Osteoblast (primary cell): ENCODE results near the gene KHDRBS1. TPM values are rescaled to one million over a fixed set of nuclear protein-coding genes. Genes with fewer than 3 reads are reported as not detected.

Experiments used
- DNase-seq: peaks from one replicate; pipeline ENCODE4 v3.0.0; 2011; ENCODE audit warnings: low spot score, mixed read lengths; ENCODE audit not compliant: insufficient read length; ENCODE audit errors: missing footprints
- H2AFZ ChIP-seq: 2 replicates; pipeline ENCODE4 v1.6.0; 2011; ENCODE audit warnings: mild to moderate bottlenecking, low read length
- H3K27ac ChIP-seq: 2 replicates; pipeline ENCODE4 v1.5.1; 2011; ENCODE audit warnings: mild to moderate bottlenecking, low read depth, low read length, moderate library complexity
- H3K27me3 ChIP-seq: 2 replicates; pipeline ENCODE4 v1.6.0; 2012; ENCODE audit warnings: mild to moderate bottlenecking, control low read depth, inconsistent platforms, low read length, moderate library complexity; ENCODE audit not compliant: insufficient read depth
- H3K36me3 ChIP-seq: 2 replicates; pipeline ENCODE4 v1.5.1; 2011; ENCODE audit warnings: mild to moderate bottlenecking, low read length, control low read depth, moderate library complexity; ENCODE audit not compliant: insufficient read depth
- H3K4me1 ChIP-seq: 2 replicates; pipeline ENCODE4 v1.5.1; 2011; ENCODE audit warnings: mild to moderate bottlenecking, low read length, control low read depth, moderate library complexity; ENCODE audit not compliant: insufficient read depth
- H3K4me2 ChIP-seq: 2 replicates; pipeline ENCODE4 v1.6.0; 2011; ENCODE audit warnings: mild to moderate bottlenecking, low read length; ENCODE audit not compliant: insufficient read depth
- H3K4me3 ChIP-seq: fragments of 200-600 bp; sonication (generic); 3 replicates; pipeline ENCODE4 v1.5.1; 2012; ENCODE audit warnings: mild to moderate bottlenecking, low read length, inconsistent platforms; ENCODE audit not compliant: insufficient read depth
- H3K79me2 ChIP-seq: 2 replicates; pipeline ENCODE4 v1.6.0; 2012; ENCODE audit warnings: mild to moderate bottlenecking, low read length, control low read depth, inconsistent platforms; ENCODE audit not compliant: insufficient read depth
- H3K9me3 ChIP-seq: 2 replicates; pipeline ENCODE4 v1.5.1; 2011; ENCODE audit warnings: low read depth, low read length, control low read depth
- H4K20me1 ChIP-seq: 2 replicates; pipeline ENCODE4 v1.6.0; 2012; ENCODE audit warnings: mild to moderate bottlenecking, low read length, control low read depth; ENCODE audit not compliant: insufficient read depth
- total RNA-seq: library from RNA; depleted of rRNA; stranded (reverse); fragments of >200 nt; gene quantifications from 2 replicates; pipeline ENCODE4 v1.2.3, GENCODE V29; 2012
- TF ChIP-seq, protein P1 (sequence below): IDR thresholded peaks from 2 replicates; pipeline ENCODE4 v1.5.1; 2011; ENCODE audit warnings: mild to moderate bottlenecking, low read depth, low read length, moderate library complexity; ENCODE audit errors: extremely low read depth

The KHDRBS1 gene
- total RNA-seq, 1 donor: 52.8 TPM

DNA sequence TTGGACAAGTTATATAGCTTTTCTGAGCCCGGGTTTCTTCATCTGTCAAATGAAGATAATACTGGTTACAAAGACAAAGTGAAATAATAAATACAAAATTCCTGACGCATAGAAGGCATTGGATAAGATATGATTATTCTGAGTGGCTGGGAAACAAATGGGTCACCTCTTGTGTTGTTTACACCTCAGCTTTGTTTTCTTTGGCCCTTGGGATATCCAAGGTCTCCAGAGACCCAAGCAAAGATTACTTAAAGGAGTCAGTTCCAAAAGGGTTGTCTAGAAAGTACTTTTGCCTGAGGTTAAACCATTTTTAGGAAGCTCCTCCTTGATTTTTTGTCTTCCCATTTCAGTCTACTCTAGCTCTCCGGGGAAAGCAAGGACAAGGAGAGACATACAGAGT, 9.7 kb downstream of the KHDRBS1 start:
- TF ChIP-seq, protein P1, sequence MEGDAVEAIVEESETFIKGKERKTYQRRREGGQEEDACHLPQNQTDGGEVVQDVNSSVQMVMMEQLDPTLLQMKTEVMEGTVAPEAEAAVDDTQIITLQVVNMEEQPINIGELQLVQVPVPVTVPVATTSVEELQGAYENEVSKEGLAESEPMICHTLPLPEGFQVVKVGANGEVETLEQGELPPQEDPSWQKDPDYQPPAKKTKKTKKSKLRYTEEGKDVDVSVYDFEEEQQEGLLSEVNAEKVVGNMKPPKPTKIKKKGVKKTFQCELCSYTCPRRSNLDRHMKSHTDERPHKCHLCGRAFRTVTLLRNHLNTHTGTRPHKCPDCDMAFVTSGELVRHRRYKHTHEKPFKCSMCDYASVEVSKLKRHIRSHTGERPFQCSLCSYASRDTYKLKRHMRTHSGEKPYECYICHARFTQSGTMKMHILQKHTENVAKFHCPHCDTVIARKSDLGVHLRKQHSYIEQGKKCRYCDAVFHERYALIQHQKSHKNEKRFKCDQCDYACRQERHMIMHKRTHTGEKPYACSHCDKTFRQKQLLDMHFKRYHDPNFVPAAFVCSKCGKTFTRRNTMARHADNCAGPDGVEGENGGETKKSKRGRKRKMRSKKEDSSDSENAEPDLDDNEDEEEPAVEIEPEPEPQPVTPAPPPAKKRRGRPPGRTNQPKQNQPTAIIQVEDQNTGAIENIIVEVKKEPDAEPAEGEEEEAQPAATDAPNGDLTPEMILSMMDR: no peak

DNA sequence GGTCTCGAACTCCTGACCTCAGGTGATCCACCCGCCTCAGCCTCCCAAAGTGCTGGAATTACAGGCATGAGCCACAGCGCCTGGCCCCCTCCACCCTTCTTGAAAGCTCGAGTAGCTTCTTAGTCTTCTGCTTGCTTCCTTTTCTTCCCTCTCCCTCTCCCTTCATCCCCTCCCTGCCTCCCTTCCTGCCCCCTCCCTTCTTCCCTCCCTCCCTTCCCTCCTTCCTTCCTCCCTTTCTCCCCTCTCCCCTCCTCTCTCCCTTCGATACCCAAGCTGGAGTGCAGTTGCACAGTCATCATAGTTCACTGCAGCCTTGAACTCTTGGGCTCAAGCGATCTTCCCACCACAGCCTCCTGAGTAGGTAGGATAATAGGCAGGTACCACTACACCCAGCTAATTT, 11.8 kb downstream of the KHDRBS1 start:
- H4K20me1 ChIP-seq: peaks cover 74% of the 10 kb centered on the region
- peaks cover 98% of the 10 kb centered on the region for H3K79me2 ChIP-seq
- no peak for DNase-seq
- no peaks in the 10 kb centered on the region for H3K27me3 ChIP-seq
- H3K27ac ChIP-seq: no peak overlapping the region
- H3K4me3 ChIP-seq: no peak overlapping the region
- H3K9me3 ChIP-seq: no peaks in the 10 kb centered on the region
- peaks cover 33% of the 10 kb centered on the region for H3K36me3 ChIP-seq
- peaks cover 3% of the 10 kb centered on the region for H3K4me1 ChIP-seq
- TF ChIP-seq, protein P1: no peak
- no peak overlapping the region for H3K4me2 ChIP-seq
- no peak overlapping the region for H2AFZ ChIP-seq

More for the DNA sequence above, 9.7 kb downstream of the KHDRBS1 start:
- H3K36me3 ChIP-seq: peaks cover 30% of the 10 kb centered on the region
- no peak for DNase-seq
- no peak overlapping the region for H2AFZ ChIP-seq
- peaks cover 21% of the 10 kb centered on the region for H3K4me1 ChIP-seq
- no peaks in the 10 kb centered on the region for H3K9me3 ChIP-seq
- no peak overlapping the region for H3K27ac ChIP-seq
- H3K4me3 ChIP-seq: no peak overlapping the region
- H3K79me2 ChIP-seq: peaks cover 98% of the 10 kb centered on the region
- H3K4me2 ChIP-seq: no peak overlapping the region
- peaks cover 73% of the 10 kb centered on the region for H4K20me1 ChIP-seq
- H3K27me3 ChIP-seq: no peaks in the 10 kb centered on the region

DNA sequence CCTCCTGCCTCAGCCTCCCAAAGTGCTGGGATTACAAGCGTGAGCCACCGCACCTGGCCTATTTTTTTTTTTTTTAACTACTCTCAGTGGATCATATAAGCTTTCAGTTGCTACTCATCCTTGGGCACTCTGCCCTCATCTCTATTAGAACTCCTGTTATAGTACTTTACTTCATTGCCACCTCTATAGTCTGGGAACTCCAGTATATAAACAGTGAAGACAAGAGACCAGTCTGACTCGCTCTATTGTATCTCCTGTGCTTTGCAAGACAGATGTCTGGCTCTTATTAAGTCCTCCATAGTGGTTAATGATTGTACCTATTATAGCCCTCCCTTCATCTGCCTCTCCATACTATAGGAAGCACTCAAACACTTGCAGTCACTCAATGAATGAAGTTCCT, 15.1 kb downstream of the KHDRBS1 start:
- peaks cover 19% of the 10 kb centered on the region for H3K4me1 ChIP-seq
- no peaks in the 10 kb centered on the region for H3K9me3 ChIP-seq
- DNase-seq: no peak
- no peak overlapping the region for H3K27ac ChIP-seq
- no peak overlapping the region for H3K4me3 ChIP-seq
- peaks cover 86% of the 10 kb centered on the region for H4K20me1 ChIP-seq
- no peak overlapping the region for H3K4me2 ChIP-seq
- no peaks in the 10 kb centered on the region for H3K27me3 ChIP-seq
- TF ChIP-seq, protein P1: no peak
- H3K36me3 ChIP-seq: peaks cover 36% of the 10 kb centered on the region
- no peak overlapping the region for H2AFZ ChIP-seq
- peaks cover 98% of the 10 kb centered on the region for H3K79me2 ChIP-seq

DNA sequence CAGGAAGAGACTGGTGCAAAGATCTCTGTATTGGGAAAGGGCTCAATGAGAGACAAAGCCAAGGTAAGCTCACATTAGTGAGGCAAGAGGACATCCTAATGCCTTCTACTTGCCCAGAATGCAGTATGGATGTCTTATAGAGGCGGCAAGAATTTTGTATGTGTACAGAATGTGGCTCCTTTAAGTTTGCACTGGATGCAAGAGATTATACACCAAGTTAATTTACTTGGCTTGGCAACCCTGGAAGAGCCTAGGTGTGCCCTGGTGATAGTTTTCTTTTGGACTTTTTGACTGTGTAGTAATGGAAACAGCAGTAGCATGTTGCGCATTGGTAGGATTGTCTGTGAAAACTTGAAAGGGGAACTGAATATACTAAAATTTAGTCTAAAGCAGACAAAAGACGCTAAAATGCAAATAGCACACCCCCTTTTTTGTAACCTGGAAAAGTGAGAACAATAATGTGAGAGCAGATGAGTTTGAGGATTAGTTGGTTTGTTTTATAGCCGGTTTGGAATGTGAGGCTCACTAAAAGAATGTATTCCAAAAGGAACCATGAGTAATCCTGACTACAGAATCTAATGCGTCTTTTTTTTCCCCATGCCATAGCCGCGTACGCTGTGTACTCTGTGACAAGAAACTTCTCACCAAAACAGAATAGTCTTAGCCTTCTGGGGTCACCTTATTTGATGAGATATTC, 18.1 kb downstream of the KHDRBS1 start:
- Histone ChIP-seq H3K4me2 (peak overlapping the region; percentile 37), H3K79me2 (peaks cover 97% of the 10 kb centered on the region), H3K36me3 (peaks cover 46% of the 10 kb centered on the region), H3K4me3 (no peak overlapping the region), H3K27me3 (no peaks in the 10 kb centered on the region), H3K27ac (peak overlapping the region; percentile 52), H2AFZ (no peak overlapping the region), H3K4me1 (peaks cover 19% of the 10 kb centered on the region), H3K9me3 (no peaks in the 10 kb centered on the region), H4K20me1 (peaks cover 80% of the 10 kb centered on the region)
- TF ChIP-seq, protein P1: no peak
- peak; percentile 94 for DNase-seq
